T-cell (primary cell): ENCODE data around the gene UBAC2. TPM values are rescaled to one million over a fixed set of nuclear protein-coding genes. Genes with fewer than 3 reads are reported as not detected.

Experiments used
- ATAC-seq, 4 experiments: fragments of 200-7000 bp in 3 of 4; fragments of 150-1000 bp in 1 of 4; cut with Tn5 transposase; replicated peaks in 1 of 4; 1 replicate in 3 of 4; 2 replicates in 1 of 4; pipeline ENCODE4 v1.10.0; 2021; ENCODE audit warnings: moderate library complexity in 3 of 4, mild to moderate bottlenecking in 2 of 4, moderate number of reproducible peaks in 1 of 4
- CTCF ChIA-PET, 2 donors: fragments of 300-600 bp; sonication (Branson Sonifier 250); formaldehyde crosslinking; loops; one replicate each; lab custom pipeline; 2022; ENCODE audit warnings: antibody characterized with exemption in 2 of 2; lab: Charles Lee
- POLR2A ChIA-PET, 2 donors: fragments of 300-600 bp; sonication (Branson Sonifier 250); formaldehyde crosslinking; loops; one replicate each; lab custom pipeline; 2022; ENCODE audit warnings: antibody characterized with exemption in 2 of 2; lab: Charles Lee
- DNase-seq, 35 experiments: peaks; one replicate each; pipeline versions ENCODE4 v3.0.0 to v3.0.0-alpha.2; 2013 to 2023
- H3K27ac ChIP-seq: one replicate; pipeline ENCODE4 v1.5.1; 2013; ENCODE audit warnings: low read length
- H3K27me3 ChIP-seq, 2 experiments: replicated peaks in 1 of 2; 1 replicate in 1 of 2; 2 replicates in 1 of 2; pipeline versions ENCODE4 v1.6.1 to v1.7.0; 2013; ENCODE audit warnings: low read length in 1 of 2, mixed read lengths in 1 of 2; ENCODE audit not compliant: control insufficient read depth in 2 of 2, insufficient read depth in 2 of 2; ENCODE audit errors: extremely low read depth in 1 of 2
- H3K36me3 ChIP-seq, 2 donors: 1 replicate in 1 of 2; 2 replicates in 1 of 2; pipeline versions ENCODE4 v1.6.1 to v1.7.0; 2013; ENCODE audit warnings: low read length in 1 of 2; ENCODE audit not compliant: control insufficient read depth in 2 of 2, insufficient read depth in 1 of 2; ENCODE audit errors: extremely low read depth in 1 of 2
- H3K4me1 ChIP-seq, 2 experiments: 1 replicate in 1 of 2; 2 replicates in 1 of 2; pipeline versions ENCODE4 v1.6.1 to v1.7.0; 2013; ENCODE audit warnings: low read length in 2 of 2, mixed read lengths in 1 of 2; ENCODE audit not compliant: insufficient read depth in 2 of 2, control insufficient read depth in 1 of 2; ENCODE audit errors: extremely low read depth in 1 of 2
- H3K4me3 ChIP-seq, 2 donors: 1 replicate in 1 of 2; 2 replicates in 1 of 2; pipeline versions ENCODE4 v1.5.1 to v1.7.0; 2013; ENCODE audit warnings: mild to moderate bottlenecking in 2 of 2, low read length in 1 of 2, moderate library complexity in 1 of 2; ENCODE audit not compliant: control insufficient read depth in 1 of 2; ENCODE audit errors: extremely low read depth in 1 of 2
- H3K9me3 ChIP-seq: 2 replicates; pipeline ENCODE4 v1.7.0; 2013
- H3K27ac Mint-ChIP-seq, 2 donors: one replicate each; pipeline ENCODE4 v1.8.0; 2020 to 2021; ENCODE audit warnings: mild to moderate bottlenecking in 2 of 2, mixed read lengths in 2 of 2
- H3K27me3 Mint-ChIP-seq, 2 donors: one replicate each; pipeline ENCODE4 v1.8.0; 2021 to 2022; ENCODE audit warnings: mixed read lengths in 2 of 2
- H3K36me3 Mint-ChIP-seq: one replicate; pipeline ENCODE4 v1.8.0; 2021; ENCODE audit warnings: mixed read lengths
- H3K4me1 Mint-ChIP-seq, 3 donors: one replicate each; pipeline ENCODE4 v1.8.0; 2020 to 2022; ENCODE audit warnings: mixed read lengths in 3 of 3, mild to moderate bottlenecking in 1 of 3
- H3K4me3 Mint-ChIP-seq, 3 donors: one replicate each; pipeline ENCODE4 v1.8.0; 2020 to 2022; ENCODE audit warnings: mild to moderate bottlenecking in 3 of 3, mixed read lengths in 3 of 3, moderate library complexity in 3 of 3
- H3K9me3 Mint-ChIP-seq, 3 donors: one replicate each; pipeline ENCODE4 v1.8.0; 2020 to 2022; ENCODE audit warnings: mixed read lengths in 3 of 3
- WGBS: methylation state at CpG from one replicate; pipeline ENCODE4 v1.1.5; 2013; ENCODE audit warnings: missing lambda C conversion rate; ENCODE audit not compliant: insufficient coverage; 5-methylcytosine and 5-hydroxymethylcytosine counted together
- total RNA-seq, 35 experiments: library from RNA in 6 of 35; stranded (reverse) in 6 of 35; fragments of 120-200 nt in 1 of 35; gene quantifications; one replicate each; pipeline versions ENCODE4 v1.2.1 to v1.2.4 and lab custom pipeline; 2013 to 2026

Gene UBAC2
- total RNA-seq, 5 donors from 2014 or later (not counting 1 experiment from before 2014, with no cell fraction given): 83.3 to 99.3 (median 84.9) TPM

- 0% methylated on average over 1 of the region's 1 CpG for WGBS
- no peaks in the 10 kb centered on the region for H3K27me3 Mint-ChIP-seq
- peak overlapping the region in 1 of 2 donors; percentile 28 for H3K4me3 ChIP-seq
These were observed 81.9 kb downstream of the UBAC2 start for GRCh38 chr13:99282264-99283231.

DNA sequence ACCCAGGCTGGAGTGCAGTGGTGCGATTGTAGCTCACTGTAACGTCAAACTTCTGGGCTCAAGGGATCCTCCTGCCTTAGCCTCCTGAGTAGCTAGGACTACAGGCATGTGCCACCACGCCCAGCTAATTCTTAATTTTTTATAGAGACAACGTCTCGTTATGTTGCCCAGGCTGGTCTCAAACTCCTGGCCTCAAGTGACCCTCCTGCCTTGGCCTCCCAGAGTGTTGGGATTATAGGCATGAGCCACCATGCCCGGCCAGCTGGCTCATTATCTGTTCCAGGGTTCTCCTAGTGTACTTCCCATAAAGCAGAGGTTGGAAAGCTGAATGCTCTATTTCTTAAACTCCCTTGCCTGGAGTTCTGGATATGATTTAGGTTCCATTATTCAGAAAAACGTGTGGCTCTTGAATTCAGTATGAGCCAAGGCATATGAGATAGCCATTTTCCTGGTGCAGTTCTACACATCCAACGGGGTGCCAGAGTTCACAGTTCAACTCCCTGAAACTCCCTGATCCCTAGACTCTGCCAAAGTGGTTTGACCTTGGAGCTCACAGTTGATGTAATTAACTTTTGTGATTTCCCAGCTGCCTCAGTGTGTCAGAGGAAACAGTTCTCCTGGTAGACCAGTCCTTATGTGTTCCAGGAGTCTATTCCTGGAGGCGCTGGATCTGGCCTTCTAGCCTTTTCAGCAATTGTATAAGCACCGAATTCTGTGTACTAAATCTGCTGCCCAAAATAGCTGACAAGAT, 85.0 kb downstream of the UBAC2 start:
- DNase-seq (no peak), ATAC-seq (no peak)
- no peaks in the 10 kb centered on the region for H3K9me3 ChIP-seq
- H3K27ac Mint-ChIP-seq: peak overlapping the region; percentile 68 to 99
- WGBS: 97% methylated on average over 8 of the region's 10 CpGs
- H3K4me1 Mint-ChIP-seq: peaks cover 95 to 99% (median 97%) of the 10 kb centered on the region in 3 donors
- no peak overlapping the region for H3K4me3 ChIP-seq
- peaks cover 45 to 76% of the 10 kb centered on the region in 2 experiments for H3K4me1 ChIP-seq
- H3K36me3 ChIP-seq: no peaks in the 10 kb centered on the region
- no peaks in the 10 kb centered on the region for H3K9me3 Mint-ChIP-seq
- H3K4me3 Mint-ChIP-seq: peak overlapping the region in 1 of 3 donors; percentile 58
- H3K27me3 ChIP-seq: no peaks in the 10 kb centered on the region
- POLR2A ChIA-PET: interaction anchor here (0.6 to 1.5 kb wide), 7 partner anchors 9 to 372 kb away, joined by 3 to 5 read pairs (median 4); no protein-coding TSS in a partner anchor
- H3K27ac ChIP-seq: peak overlapping the region; percentile 86
- CTCF ChIA-PET: interaction anchor here (0.6 to 1.8 kb wide), 11 partner anchors 11 to 50 kb away, joined by 3 to 7 read pairs (median 4); no protein-coding TSS in a partner anchor
- H3K27me3 Mint-ChIP-seq: no peaks in the 10 kb centered on the region
- peaks cover 35% of the 10 kb centered on the region for H3K36me3 Mint-ChIP-seq

More at GRCh38 chr13:99282264-99283231, 81.9 kb downstream of the UBAC2 start:
- Histone ChIP-seq H3K4me1 (peaks cover 57 to 76% of the 10 kb centered on the region in 2 experiments), H3K36me3 (peaks cover 0 to 5% of the 10 kb centered on the region in 2 donors), H3K27me3 (no peaks in the 10 kb centered on the region), H3K27ac (peak overlapping the region; percentile 86), H3K9me3 (no peaks in the 10 kb centered on the region)
- H3K4me3 Mint-ChIP-seq: peak overlapping the region; percentile 55 to 71 (median 69)
- no peaks in the 10 kb centered on the region for H3K9me3 Mint-ChIP-seq
- ATAC-seq (peak; percentile 61 to 68 (median 65)), DNase-seq (peak in 1 of 35 experiments; percentile 63)
- POLR2A ChIA-PET: interaction anchor here (0.5 to 2.5 kb wide), 13 partner anchors 10 to 78 kb away, joined by 3 to 15 read pairs (median 4); no protein-coding TSS in a partner anchor
- H3K36me3 Mint-ChIP-seq: peaks cover 37% of the 10 kb centered on the region
- CTCF ChIA-PET: interaction anchor here (0.6 to 3.3 kb wide), 15 partner anchors 10 to 674 kb away, joined by 3 to 19 read pairs (median 4); partner anchors contain the start of gene GPR183 (in 1 of the 2)
- peaks cover 94 to 99% (median 97%) of the 10 kb centered on the region in 3 donors for H3K4me1 Mint-ChIP-seq
- peak overlapping the region; percentile 99 for H3K27ac Mint-ChIP-seq

DNA sequence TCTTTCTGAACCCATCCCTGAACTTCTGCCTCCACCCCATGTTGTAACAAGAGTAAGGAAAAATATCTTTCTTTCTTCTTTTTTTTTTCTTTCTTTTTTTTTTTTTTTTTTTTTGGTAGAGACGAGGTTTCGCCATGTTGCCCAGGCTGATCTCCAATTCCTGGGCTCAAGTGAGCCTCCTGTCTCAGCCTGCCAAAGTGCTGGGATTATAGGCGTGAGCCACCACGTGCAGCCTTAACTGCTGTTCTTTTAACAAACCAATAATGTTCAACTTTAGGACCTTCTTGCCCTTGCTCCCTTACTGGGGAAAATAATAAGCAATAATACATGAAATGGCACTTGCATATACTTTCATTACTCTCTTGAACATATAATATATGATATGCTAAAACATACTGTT, 86.9 kb downstream of the UBAC2 start:
- Histone ChIP-seq H3K4me1 (peaks cover 29 to 66% of the 10 kb centered on the region in 2 experiments), H3K9me3 (no peaks in the 10 kb centered on the region), H3K4me3 (no peak overlapping the region), H3K27me3 (no peaks in the 10 kb centered on the region), H3K36me3 (peaks cover 0 to 2% of the 10 kb centered on the region in 2 donors), H3K27ac (peak overlapping the region; percentile 52)
- Mint-ChIP-seq H3K27ac (peak overlapping the region; percentile 89), H3K36me3 (peaks cover 34% of the 10 kb centered on the region), H3K4me1 (peaks cover 91 to 97% (median 91%) of the 10 kb centered on the region in 3 donors), H3K4me3 (peak overlapping the region; percentile 2 to 20 (median 10)), H3K27me3 (no peaks in the 10 kb centered on the region), H3K9me3 (no peaks in the 10 kb centered on the region)
- ATAC-seq: no peak
- POLR2A ChIA-PET: interaction anchor here (0.5 to 1.7 kb wide), 5 partner anchors 11 to 148 kb away, joined by 3 to 22 read pairs (median 8); no protein-coding TSS in a partner anchor
- WGBS: no CpG with 5 or more reads among the region's 4 CpGs
- DNase-seq: no peak
- CTCF ChIA-PET: interaction anchor here (0.6 to 2.3 kb wide), 7 partner anchors 11 to 149 kb away, joined by 3 to 11 read pairs (median 6); no protein-coding TSS in a partner anchor

GRCh38 chr13:99288089-99288488, 87.4 kb downstream of the UBAC2 start:
- H3K36me3 ChIP-seq: peaks cover 0 to 7% of the 10 kb centered on the region in 2 donors
- H3K27me3 ChIP-seq: no peaks in the 10 kb centered on the region
- H3K9me3 Mint-ChIP-seq: no peaks in the 10 kb centered on the region
- H3K27ac Mint-ChIP-seq: peak overlapping the region; percentile 89
- H3K36me3 Mint-ChIP-seq: peaks cover 38% of the 10 kb centered on the region
- peak overlapping the region; percentile 52 for H3K27ac ChIP-seq
- DNase-seq (peak in 1 of 35 experiments; percentile 36), ATAC-seq (no peak)
- ChIA-PET POLR2A (interaction anchor here (0.6 to 1.7 kb wide), 6 partner anchors 10 to 149 kb away, joined by 3 to 10 read pairs (median 4); no protein-coding TSS in a partner anchor), CTCF (interaction anchor here (0.6 to 2.3 kb wide), 8 partner anchors 10 to 149 kb away, joined by 3 to 11 read pairs (median 4); no protein-coding TSS in a partner anchor)
- 29% methylated on average over 1 of the region's 2 CpGs for WGBS
- H3K4me3 Mint-ChIP-seq: peak overlapping the region in 1 of 3 donors; percentile 20
- H3K9me3 ChIP-seq: no peaks in the 10 kb centered on the region
- peaks cover 26 to 67% of the 10 kb centered on the region in 2 experiments for H3K4me1 ChIP-seq
- H3K4me1 Mint-ChIP-seq: peaks cover 90 to 97% (median 90%) of the 10 kb centered on the region in 3 donors
- no peak overlapping the region for H3K4me3 ChIP-seq
- no peaks in the 10 kb centered on the region for H3K27me3 Mint-ChIP-seq

GRCh38 chr13:99289271-99289670, 88.6 kb downstream of the UBAC2 start:
- Mint-ChIP-seq H3K27ac (peak overlapping the region; percentile 78 to 89), H3K27me3 (no peaks in the 10 kb centered on the region), H3K36me3 (peaks cover 50% of the 10 kb centered on the region), H3K4me1 (peaks cover 93 to 98% (median 93%) of the 10 kb centered on the region in 3 donors), H3K9me3 (no peaks in the 10 kb centered on the region), H3K4me3 (no peak overlapping the region)
- peak overlapping the region; percentile 52 for H3K27ac ChIP-seq
- POLR2A ChIA-PET: interaction anchor here in 1 of 2 donors (1.7 kb wide), 1 partner anchor 9 kb away, joined by 8 read pairs; no protein-coding TSS in a partner anchor
- no peaks in the 10 kb centered on the region for H3K9me3 ChIP-seq
- no peak for ATAC-seq
- DNase-seq: no peak
- CTCF ChIA-PET: interaction anchor here (0.8 to 2.3 kb wide), 5 partner anchors 14 to 147 kb away, joined by 3 to 8 read pairs (median 4); no protein-coding TSS in a partner anchor
- WGBS: no CpG with 5 or more reads among the region's 2 CpGs
- H3K27me3 ChIP-seq: no peaks in the 10 kb centered on the region
- peaks cover 21 to 63% of the 10 kb centered on the region in 2 experiments for H3K4me1 ChIP-seq
- peaks cover 0 to 18% of the 10 kb centered on the region in 2 donors for H3K36me3 ChIP-seq
- no peak overlapping the region for H3K4me3 ChIP-seq
